UCSD-AML1 (cell line): ENCODE measurements around the gene OVCA2.

Experiments
- DNase-seq: peaks from one replicate; lab custom pipeline; 2025; ENCODE audit not compliant: unreplicated experiment; lab: John Stamatoyannopoulos, UW

The OVCA2 gene

GRCh38 chr17:2051933-2052559 lies 10.2 kb downstream of the OVCA2 start:
- no peak for DNase-seq

- DNase-seq: peak; percentile 75
Measured at GRCh38 chr17:2053380-2054261, 11.8 kb downstream of the OVCA2 start.

- no peak for DNase-seq
Measured at GRCh38 chr17:2054262-2054511, 12.4 kb downstream of the OVCA2 start.

GRCh38 chr17:2054512-2055291 lies 12.9 kb downstream of the OVCA2 start, which contains the start of gene HIC1:
Gene HIC1, plus strand, starts transcription at chr17:2055103. Its CDS starts 1,588 bp downstream, at chr17:2056691.
- DNase-seq: peak; percentile 76

- no peak for DNase-seq
Measured at GRCh38 chr17:2055292-2056205, 13.7 kb downstream of the OVCA2 start.

GRCh38 chr17:2056206-2057174 lies 14.7 kb downstream of the OVCA2 start:
- no peak for DNase-seq

GRCh38 chr17:2057175-2057759 lies 15.4 kb downstream of the OVCA2 start:
- DNase-seq: no peak

- no peak for DNase-seq
Measured at GRCh38 chr17:2057760-2058585, 16.2 kb downstream of the OVCA2 start.

- peak; percentile 87 for DNase-seq
Measured at GRCh38 chr17:2058586-2059546, 17.0 kb downstream of the OVCA2 start.

GRCh38 chr17:2059547-2060384 lies 17.9 kb downstream of the OVCA2 start:
- DNase-seq: no peak

- no peak for DNase-seq
Measured at GRCh38 chr17:2060385-2060658, 18.5 kb downstream of the OVCA2 start.

GRCh38 chr17:2060681-2061440 lies 19.0 kb downstream of the OVCA2 start:
- no peak for DNase-seq

GRCh38 chr17:2061441-2061958 lies 19.7 kb downstream of the OVCA2 start:
- DNase-seq: no peak

GRCh38 chr17:2062571-2063183 lies 20.9 kb downstream of the OVCA2 start:
- DNase-seq: no peak
